WERI-Rb-1 (cell line): ENCODE results near the gene ADCY2.

Source experiments
- DNase-seq: peaks from one replicate; pipeline ENCODE4 v3.0.0-alpha.2; 2020
- H3K27ac ChIP-seq: fragments of 250-450 bp; sonication (Bioruptor Pico); 2 replicates; pipeline ENCODE4 v1.5.1; 2020; ENCODE audit warnings: mild to moderate bottlenecking, moderate library complexity
- H3K27me3 ChIP-seq: fragments of 250-450 bp; sonication (Bioruptor Pico); 2 replicates; pipeline ENCODE4 v1.5.1; 2021; ENCODE audit warnings: mild to moderate bottlenecking, low read depth, moderate library complexity; ENCODE audit not compliant: insufficient read depth, severe bottlenecking
- H3K36me3 ChIP-seq: fragments of 250-450 bp; sonication (Bioruptor Pico); 2 replicates; pipeline ENCODE4 v1.5.1; 2020; ENCODE audit warnings: mild to moderate bottlenecking, moderate library complexity
- H3K4me3 ChIP-seq: 2 replicates; pipeline ENCODE4 v1.5.1; 2011; ENCODE audit warnings: low read depth, mild to moderate bottlenecking, control low read depth, low read length
- H3K9me3 ChIP-seq: fragments of 250-450 bp; sonication (Bioruptor Pico); 2 replicates; pipeline ENCODE4 v1.5.1; 2021; ENCODE audit warnings: mild to moderate bottlenecking, moderate library complexity; ENCODE audit not compliant: severe bottlenecking
- CTCF ChIP-seq: IDR thresholded peaks from 2 replicates; pipeline ENCODE4 v1.5.1; 2011; ENCODE audit warnings: low read depth, mild to moderate bottlenecking, control low read depth, inconsistent platforms, low read length

ADCY2 gene

GRCh38 chr5:7396713-7397454 is 946 bp downstream of the ADCY2 start:
- peak overlapping the region; percentile 92 for H3K4me3 ChIP-seq
- DNase-seq, result peak; percentile 42
- peaks cover 4% of the 10 kb centered on the region; the same call in 1 of the 2 replicates for H3K36me3 ChIP-seq
- peak overlapping the region; percentile 79 for H3K27ac ChIP-seq
- no peaks in the 10 kb centered on the region for H3K27me3 ChIP-seq
- H3K9me3 ChIP-seq, result no peaks in the 10 kb centered on the region
- peak; percentile 40; the same call in 1 of the 2 replicates for TF ChIP-seq CTCF

- H3K4me3 ChIP-seq, result peak overlapping the region; percentile 92
- peaks cover 4% of the 10 kb centered on the region; the same call in 1 of the 2 replicates for H3K36me3 ChIP-seq
- H3K9me3 ChIP-seq, result no peaks in the 10 kb centered on the region
- H3K27me3 ChIP-seq, result no peaks in the 10 kb centered on the region
- H3K27ac ChIP-seq, result peak overlapping the region; percentile 28
- TF ChIP-seq CTCF, result no peak
- DNase-seq, result no peak
These were observed 2.0 kb downstream of the ADCY2 start for GRCh38 chr5:7397937-7398336.

- TF ChIP-seq CTCF, result no peak
- no peak for DNase-seq
- Histone ChIP-seq H3K36me3 (peaks cover 4% of the 10 kb centered on the region; the same call in 1 of the 2 replicates), H3K4me3 (peak overlapping the region; percentile 92; the same call in 1 of the 2 replicates), H3K27ac (peak overlapping the region; percentile 28), H3K9me3 (no peaks in the 10 kb centered on the region), H3K27me3 (no peaks in the 10 kb centered on the region)
These were observed 2.8 kb downstream of the ADCY2 start for GRCh38 chr5:7398596-7399280.

- peaks cover 4% of the 10 kb centered on the region for H3K9me3 ChIP-seq
- peaks cover 17% of the 10 kb centered on the region for H3K36me3 ChIP-seq
- H3K4me3 ChIP-seq, result no peak overlapping the region
- peak overlapping the region; percentile 58 for H3K27ac ChIP-seq
- peak; percentile 84 for DNase-seq
- TF ChIP-seq CTCF, result no peak
- H3K27me3 ChIP-seq, result no peaks in the 10 kb centered on the region
These were observed 9.3 kb downstream of the ADCY2 start for GRCh38 chr5:7405277-7405676.

GRCh38 chr5:7410936-7411511 is 15.1 kb downstream of the ADCY2 start:
- DNase-seq, result peak; percentile 68
- peak overlapping the region; percentile 90 for H3K27ac ChIP-seq
- H3K36me3 ChIP-seq, result peaks cover 26% of the 10 kb centered on the region
- no peak for TF ChIP-seq CTCF
- H3K4me3 ChIP-seq, result peak overlapping the region; percentile 52; the same call in 1 of the 2 replicates
- H3K27me3 ChIP-seq, result no peaks in the 10 kb centered on the region
- H3K9me3 ChIP-seq, result peaks cover 4% of the 10 kb centered on the region
